ENCODE measurements around the gene AGMO.

Gene AGMO

DNA sequence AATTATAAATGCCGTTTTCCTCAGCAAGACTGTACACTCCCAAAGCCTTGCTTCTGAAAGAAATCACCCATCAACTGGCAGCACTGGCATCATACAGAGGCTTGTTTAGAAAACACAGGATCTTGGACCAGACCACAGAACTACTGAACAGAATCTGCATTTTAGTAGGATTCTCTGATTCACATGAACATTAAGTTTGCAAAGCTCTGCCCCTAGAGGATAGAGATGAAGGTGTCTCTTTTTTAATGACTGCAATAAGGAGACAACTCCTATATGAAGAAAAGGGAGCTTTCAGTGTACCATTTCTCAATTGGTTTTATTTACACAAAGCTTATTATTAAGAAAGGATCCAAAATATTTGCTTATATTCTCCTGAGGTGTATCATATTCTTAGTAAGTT, 172.7 kb downstream of the AGMO start:
- DNase-seq: no peak

GRCh38 chr7:15378494-15379145, 183.2 kb downstream of the AGMO start:
- DNase-seq: no peak

GRCh38 chr7:15376600-15376999, 185.2 kb downstream of the AGMO start:
- no peak for DNase-seq

GRCh38 chr7:15370441-15370840, 191.4 kb downstream of the AGMO start:
- DNase-seq: no peak

DNA sequence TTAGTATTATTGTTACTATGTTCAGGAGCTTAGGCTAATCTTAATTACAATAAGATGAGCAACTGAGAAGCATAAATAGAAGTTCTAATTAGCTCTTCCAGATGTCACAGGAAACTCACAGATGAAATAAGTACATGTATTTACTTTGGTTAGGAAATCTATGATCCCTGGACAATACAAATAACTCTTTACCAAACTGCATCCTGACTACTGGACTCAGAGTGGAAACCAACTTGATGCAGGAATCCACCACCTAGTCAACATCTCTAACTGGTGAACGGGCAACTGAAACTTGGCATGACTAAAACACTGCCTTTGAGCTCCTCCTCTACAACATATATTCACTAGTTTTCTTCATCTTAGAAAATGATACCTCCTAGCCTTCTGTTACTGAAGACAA, 193.2 kb downstream of the AGMO start:
- no peak for DNase-seq

- no peak for DNase-seq
These were observed 193.9 kb downstream of the AGMO start for GRCh38 chr7:15367897-15368296.

DNA sequence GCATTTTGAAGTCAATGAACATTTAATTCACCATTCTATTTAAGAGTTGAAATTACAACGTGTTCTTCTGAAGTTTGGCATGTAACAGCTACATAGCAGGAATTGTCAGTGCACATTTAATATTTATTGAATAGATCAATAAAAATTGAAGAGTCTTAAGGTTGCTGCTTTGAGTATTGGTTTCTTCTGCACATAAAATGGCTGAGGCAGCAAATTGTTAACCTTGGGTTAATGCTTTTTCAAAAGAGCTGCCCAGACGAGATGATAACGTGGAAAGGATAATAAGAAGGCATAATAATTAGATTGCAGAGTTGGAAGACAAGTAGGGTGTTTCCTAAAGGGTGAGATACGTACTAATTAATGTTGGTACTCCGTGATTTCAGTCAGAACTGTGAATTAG, 203.7 kb downstream of the AGMO start:
- no peak for DNase-seq

DNA sequence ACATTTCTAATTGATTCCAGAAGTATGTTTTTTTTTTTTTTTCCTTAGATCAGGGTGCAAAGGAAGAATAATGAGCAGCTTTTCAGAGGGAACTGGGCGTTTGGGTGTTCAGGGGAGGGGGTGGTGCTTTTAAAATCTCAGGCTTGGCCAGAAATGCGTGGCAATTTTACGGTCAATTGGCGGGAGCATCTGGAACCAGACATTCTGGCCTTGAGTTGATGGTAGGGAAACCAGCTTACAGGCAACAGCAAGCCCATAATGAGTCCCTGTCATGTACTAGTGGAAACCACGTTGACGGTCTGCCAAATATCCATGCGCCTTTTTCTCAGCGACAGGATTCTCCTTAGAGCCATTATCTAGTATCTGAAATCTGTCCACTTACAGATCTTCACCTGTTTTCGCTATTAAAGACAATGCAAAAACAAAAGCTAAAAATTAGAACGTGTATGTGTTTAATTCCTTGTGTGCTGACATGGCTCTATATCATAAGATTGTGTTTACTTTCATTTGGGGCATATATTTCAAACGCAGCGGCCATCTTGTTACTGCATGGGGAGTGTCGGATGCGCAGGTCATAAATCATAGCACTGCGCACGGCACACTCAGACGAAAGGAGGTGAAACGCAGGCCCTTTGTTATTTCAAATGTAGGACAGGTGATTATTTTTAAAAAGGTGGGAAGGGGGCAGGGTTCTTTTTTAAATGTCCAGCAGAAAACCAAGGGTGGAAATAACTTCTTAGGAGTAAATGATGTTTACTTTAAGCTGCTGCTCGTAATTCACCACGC, 209.2 kb downstream of the AGMO start:
- no peak for DNase-seq

DNA sequence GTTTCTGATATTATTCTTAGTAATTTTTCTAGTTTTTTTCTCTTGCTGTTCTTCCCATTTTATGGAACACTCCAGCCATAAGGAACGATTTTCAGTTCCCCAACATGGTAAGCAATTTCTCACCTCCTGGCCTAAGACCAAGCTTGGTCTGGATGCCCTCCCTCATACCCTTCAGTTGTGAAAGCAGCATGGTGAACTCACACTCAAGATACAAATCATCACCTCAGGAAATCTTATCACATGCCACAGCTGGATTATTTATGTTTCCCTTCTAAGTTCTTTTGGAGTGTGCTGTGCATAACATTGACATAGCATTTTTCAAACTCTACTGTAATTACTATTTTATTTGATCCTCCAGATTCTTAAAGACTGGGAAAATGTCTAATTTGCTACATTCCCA, 216.6 kb downstream of the AGMO start:
- DNase-seq: no peak

- no peak for DNase-seq
These were observed 220.0 kb downstream of the AGMO start for GRCh38 chr7:15341817-15342216.

DNA sequence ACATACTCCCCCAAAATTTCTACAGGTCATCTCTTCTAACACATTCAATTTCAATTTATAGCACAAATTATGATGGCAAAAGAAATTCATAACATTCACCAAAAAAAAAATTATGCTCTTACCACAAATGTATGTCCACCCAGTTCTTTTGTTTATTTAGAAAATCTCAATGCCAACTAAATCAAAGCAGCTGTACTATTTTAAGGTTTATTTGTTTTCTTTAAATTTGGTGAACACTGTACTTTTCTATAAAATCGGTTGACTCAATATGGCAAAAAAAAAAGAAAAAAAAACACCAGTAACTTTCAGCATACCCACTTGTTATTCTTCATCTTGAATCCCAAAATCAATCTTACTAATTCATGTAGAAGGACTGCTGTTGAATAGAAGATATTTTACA, 225.7 kb downstream of the AGMO start:
- DNase-seq: no peak

- no peak for DNase-seq
These were observed 226.4 kb downstream of the AGMO start for GRCh38 chr7:15335390-15335789.

DNA sequence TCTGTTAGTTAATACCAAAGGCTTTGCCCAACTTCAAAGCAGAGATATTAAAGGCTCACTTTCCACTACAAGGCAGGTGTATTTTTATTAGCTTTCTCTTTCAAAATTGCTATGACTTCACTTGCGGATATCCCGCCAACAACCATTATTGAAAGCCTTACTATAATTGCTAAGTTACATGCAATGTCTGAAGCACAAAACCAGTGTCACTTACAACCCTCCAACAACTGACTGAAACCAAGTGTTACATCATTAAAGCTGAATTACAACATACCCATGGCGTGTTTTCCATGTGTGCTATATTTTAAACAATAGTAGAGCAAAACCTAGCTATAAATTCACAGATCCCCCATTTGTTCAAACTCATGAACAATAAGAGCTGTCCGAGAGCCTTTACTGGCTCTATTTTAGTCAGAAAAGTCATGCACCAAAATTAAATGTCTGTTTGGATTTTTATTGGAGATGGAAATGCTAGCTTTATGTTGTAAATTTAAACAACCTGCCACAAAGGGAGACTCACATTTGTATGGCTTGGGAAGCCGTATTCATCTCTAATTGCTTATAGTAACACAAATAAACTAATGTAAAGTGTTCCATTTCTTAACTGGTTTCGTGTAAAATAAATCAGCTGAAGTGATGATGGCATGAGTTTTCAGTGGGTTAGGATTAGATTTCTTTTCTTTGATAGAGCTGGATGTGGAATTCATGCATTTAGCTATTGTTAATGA, 227.1 kb downstream of the AGMO start:
- DNase-seq: no peak

DNA sequence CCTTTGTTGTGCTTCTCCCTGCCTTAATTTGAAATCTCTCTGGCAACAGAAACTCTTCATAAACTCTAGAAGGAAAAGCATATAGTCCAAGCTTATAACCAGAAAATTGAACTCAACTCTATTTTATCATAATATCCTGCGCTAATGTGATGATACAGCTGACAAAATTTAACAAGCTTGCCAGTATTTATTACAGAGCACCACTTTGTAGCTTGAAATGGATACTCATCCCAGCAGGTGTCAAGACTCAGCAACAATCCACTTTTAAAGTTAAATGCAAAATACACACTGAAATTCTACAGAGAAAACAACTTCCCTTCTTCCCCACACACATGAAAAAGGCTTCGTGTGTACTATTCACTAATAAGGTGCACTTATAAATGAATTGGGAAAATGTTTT, 228.9 kb downstream of the AGMO start:
- DNase-seq: no peak

DNA sequence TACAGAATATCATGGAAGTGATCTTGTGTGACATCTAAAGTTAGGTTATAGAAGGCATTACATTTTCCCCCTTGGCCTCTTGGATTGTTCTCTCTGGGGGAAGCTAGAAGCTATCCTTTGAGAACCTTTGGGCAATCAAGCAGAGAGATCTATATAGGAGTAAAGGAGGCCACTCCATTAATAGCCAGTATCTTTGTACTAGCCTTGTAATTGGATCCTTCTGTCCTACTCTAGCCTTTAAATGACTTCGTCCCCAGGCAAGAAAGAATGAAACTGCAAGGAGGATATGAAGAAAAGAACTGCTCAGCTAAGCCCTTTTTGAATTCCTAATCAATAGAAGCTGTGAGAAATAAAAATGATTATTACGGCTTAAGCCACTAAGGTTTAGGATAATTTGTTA, 230.9 kb downstream of the AGMO start:
- no peak for DNase-seq

GRCh38 chr7:15327001-15327400, 234.8 kb downstream of the AGMO start:
- no peak for DNase-seq

DNA sequence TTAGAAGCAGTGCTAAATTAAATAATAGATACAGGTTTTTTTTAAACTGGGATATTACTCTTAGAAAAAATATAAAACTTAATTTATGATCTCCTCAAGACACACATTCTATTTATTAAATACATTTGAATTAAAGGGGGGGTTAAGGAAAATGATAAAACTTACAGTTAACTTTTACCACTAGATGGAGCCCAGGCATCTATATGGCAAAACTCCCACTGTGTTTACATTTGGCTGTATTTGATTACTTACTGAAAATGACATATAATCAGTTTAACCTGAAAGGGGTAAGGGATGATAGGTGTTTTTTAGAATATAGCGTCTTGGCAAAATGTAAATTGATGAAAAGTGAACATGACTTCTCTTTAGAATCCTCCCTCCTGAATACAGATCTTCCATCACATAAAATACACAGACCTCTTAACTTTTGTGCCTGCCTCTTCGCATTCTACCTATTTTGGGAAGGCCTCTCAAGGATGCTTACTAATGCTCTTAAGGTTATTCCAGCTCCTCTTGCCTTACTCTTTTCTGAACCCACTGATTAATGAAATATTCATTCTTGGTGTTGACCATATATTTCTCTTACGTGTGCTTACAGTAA, 235.7 kb downstream of the AGMO start:
- no peak for DNase-seq

DNA sequence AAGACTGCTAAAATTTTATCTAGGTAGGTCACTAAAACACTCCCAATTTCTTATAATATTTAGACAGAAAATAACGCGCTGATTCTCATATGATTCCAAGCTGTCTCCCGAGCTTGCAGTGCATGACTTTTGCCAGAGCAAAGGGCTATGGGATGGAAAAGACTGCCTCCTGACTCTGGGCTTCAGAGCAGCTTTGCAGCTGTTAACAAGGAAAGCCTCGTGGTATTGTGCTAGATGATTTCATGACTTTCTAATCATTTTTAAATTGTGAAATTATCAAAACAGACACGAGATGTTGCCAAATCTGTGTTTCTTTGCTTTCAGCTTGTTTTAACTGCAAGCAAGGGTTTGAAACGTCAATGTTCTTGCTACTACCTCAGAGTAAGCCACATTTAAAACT, 238.3 kb downstream of the AGMO start:
- DNase-seq: no peak

GRCh38 chr7:15317215-15317614, 244.6 kb downstream of the AGMO start:
- DNase-seq: no peak

GRCh38 chr7:15315678-15316077, 246.1 kb downstream of the AGMO start:
- DNase-seq: no peak

- DNase-seq: no peak
These were observed 246.9 kb downstream of the AGMO start for GRCh38 chr7:15314922-15315321.

GRCh38 chr7:15313361-15313760, 248.5 kb downstream of the AGMO start:
- DNase-seq: no peak

- no peak for DNase-seq
These were observed 251.9 kb downstream of the AGMO start for GRCh38 chr7:15309872-15310271.

GRCh38 chr7:15308821-15309220, 253.0 kb downstream of the AGMO start:
- DNase-seq: no peak

Data from activated gamma-delta T cell treated with Interleukin-2 at 50 U/mL for 16 hours (primary cell).